B cell (primary cell): ENCODE measurements around the gene PISD.

Experiments used
- EZH2 ChIP-seq: IDR thresholded peaks from 2 replicates; pipeline ENCODE4 v1.6.1; 2012; ENCODE audit warnings: borderline replicate concordance, low read depth, mild to moderate bottlenecking, moderate library complexity, low read length; ENCODE audit not compliant: insufficient read depth, poor library complexity, severe bottlenecking
- TF ChIP-seq, protein P1 (sequence below): fragments of 200-600 bp; IDR thresholded peaks from one replicate; pipeline ENCODE4 v1.8.0; 2022; ENCODE audit warnings: antibody characterized with exemption, mild to moderate bottlenecking

DNA sequence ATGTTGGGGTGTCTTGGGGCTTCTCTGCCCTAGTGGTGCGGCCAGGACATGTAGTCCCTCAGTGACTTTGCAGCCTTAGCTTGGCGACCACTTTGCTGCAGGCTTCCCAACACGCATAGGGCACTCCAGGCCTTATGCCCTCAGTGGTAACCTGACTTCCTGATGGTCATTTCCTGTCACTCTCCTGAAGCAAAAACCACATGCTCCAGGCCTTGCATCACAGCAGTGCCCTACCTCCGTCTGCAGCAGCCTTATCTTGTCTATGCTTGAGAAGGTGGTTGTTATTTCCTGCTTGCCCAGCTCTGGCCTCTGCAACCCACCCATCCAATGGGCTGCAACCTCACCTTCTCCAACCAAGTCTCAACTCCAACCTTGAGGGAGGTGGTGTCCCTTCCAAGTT lies 33.4 kb upstream of the PISD start:
- TF ChIP-seq, protein P1, sequence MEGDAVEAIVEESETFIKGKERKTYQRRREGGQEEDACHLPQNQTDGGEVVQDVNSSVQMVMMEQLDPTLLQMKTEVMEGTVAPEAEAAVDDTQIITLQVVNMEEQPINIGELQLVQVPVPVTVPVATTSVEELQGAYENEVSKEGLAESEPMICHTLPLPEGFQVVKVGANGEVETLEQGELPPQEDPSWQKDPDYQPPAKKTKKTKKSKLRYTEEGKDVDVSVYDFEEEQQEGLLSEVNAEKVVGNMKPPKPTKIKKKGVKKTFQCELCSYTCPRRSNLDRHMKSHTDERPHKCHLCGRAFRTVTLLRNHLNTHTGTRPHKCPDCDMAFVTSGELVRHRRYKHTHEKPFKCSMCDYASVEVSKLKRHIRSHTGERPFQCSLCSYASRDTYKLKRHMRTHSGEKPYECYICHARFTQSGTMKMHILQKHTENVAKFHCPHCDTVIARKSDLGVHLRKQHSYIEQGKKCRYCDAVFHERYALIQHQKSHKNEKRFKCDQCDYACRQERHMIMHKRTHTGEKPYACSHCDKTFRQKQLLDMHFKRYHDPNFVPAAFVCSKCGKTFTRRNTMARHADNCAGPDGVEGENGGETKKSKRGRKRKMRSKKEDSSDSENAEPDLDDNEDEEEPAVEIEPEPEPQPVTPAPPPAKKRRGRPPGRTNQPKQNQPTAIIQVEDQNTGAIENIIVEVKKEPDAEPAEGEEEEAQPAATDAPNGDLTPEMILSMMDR, result no peak
- no peak for TF ChIP-seq EZH2
